Thyroid gland (tissue), 4 donors: Measurements from ENCODE around the gene NKD1.

ENCODE experiments used
- POLR2A ChIP-seq, 2 donors: fragments of 450-650 bp; IDR thresholded peaks; one replicate each; pipeline ENCODE4 v1.6.1; 2017; ENCODE audit warnings: antibody characterized with exemption in 2 of 2, mild to moderate bottlenecking in 2 of 2, moderate library complexity in 1 of 2
- TF ChIP-seq, protein P1 (sequence below), 6 experiments: fragments of 200-600 bp in 3 of 6; fragments of 450-650 bp in 3 of 6; sonication (generic) in 3 of 6; IDR thresholded peaks; one replicate each; pipeline ENCODE4 v1.5.1; 2016 to 2019; ENCODE audit warnings: antibody characterized with exemption in 6 of 6, mild to moderate bottlenecking in 2 of 6, inconsistent platforms in 1 of 6, moderate library complexity in 1 of 6

DNA sequence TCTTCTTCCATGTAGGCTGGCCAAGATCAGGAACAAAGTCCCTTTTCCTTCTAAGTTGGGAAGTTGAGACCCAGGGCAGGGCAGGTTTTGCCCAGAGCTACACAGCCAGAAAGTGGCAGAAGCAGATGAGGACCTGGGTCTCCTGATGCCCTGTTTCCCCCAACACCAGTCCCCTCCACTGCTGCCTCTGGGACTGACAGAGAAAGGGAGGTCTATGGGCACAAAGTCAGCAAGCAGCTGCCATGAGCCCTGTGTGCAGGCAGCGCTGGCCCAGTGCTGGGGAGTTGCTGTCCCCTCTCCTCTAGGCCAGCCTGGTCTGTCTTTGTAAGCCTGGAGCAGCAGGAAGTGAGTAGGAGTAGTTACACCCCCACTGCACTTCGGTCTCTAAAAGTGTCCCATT is 46.9 kb upstream of the NKD1 start:
- TF ChIP-seq, protein P1, sequence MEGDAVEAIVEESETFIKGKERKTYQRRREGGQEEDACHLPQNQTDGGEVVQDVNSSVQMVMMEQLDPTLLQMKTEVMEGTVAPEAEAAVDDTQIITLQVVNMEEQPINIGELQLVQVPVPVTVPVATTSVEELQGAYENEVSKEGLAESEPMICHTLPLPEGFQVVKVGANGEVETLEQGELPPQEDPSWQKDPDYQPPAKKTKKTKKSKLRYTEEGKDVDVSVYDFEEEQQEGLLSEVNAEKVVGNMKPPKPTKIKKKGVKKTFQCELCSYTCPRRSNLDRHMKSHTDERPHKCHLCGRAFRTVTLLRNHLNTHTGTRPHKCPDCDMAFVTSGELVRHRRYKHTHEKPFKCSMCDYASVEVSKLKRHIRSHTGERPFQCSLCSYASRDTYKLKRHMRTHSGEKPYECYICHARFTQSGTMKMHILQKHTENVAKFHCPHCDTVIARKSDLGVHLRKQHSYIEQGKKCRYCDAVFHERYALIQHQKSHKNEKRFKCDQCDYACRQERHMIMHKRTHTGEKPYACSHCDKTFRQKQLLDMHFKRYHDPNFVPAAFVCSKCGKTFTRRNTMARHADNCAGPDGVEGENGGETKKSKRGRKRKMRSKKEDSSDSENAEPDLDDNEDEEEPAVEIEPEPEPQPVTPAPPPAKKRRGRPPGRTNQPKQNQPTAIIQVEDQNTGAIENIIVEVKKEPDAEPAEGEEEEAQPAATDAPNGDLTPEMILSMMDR (IDR thresholded peaks at IDR 0.05): no peak
- no peak for TF ChIP-seq POLR2A (IDR thresholded peaks at IDR 0.05)
